Measurements from ENCODE around the gene AP1AR. TPM values are rescaled to one million over a fixed set of nuclear protein-coding genes. Genes with fewer than 3 reads are reported as not detected.

The AP1AR gene
- total and polyA plus RNA-seq, 2 of the 4 experiments (the other 2 are of a cell fraction): 4.0 to 4.7 TPM

DNA sequence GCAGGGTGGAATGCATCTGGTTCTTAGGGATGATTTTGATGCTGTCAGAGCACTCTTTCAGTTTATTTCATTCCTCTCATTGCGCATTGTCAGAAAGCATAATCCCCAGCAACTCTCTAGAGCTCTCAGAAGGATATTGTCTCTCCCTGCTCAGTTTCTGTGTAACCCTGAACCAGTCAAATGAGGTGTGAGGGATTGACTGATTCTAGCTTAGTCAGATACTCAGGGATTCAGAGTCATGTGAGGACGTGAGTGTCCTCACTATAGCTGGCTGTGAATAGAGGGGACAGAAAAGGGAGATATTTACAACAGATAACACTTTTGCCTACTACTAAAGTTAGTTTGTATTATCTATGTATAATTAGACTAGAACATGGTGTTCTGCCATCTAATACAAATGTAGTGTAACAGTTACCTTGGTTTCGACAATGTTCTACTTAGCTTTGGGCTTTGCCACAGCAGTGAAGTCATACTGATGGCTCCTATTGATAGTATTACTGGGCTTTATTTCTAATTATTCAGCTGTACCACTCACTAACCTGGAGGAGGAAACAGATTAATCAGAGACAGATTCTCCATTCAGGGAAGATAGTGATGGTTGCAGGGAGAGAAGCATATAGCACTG is 19.5 kb downstream of the AP1AR start:
- no CpG with 5 or more reads among the region's 3 CpGs for WGBS, 2 experiments (ENCODE audit: extremely low coverage in 2 of 2, insufficient read length in 1 of 2)
- no TSS peak for BruUV-seq (replicated peaks)
- POLR2A ChIA-PET (ENCODE audit: unreplicated experiment): no interaction called here
- in situ Hi-C loops (cut with MboI; ENCODE audit: low sequenced_read_pairs): no loop called here
- H3K36me3 ChIP-seq (ENCODE audit: control insufficient read depth, insufficient read depth, low read length): no peaks in the 10 kb centered on the region
- no peak overlapping the region for H3K56ac ChIP-seq (ENCODE audit: extremely low read depth, insufficient read depth, low read length)
- H3K4me2 ChIP-seq (ENCODE audit: low read depth, low read length): no peak overlapping the region
- no peak overlapping the region for H3K18ac ChIP-seq (ENCODE audit: low read depth, low read length)
- no peaks in the 10 kb centered on the region for H4K20me1 ChIP-seq (ENCODE audit: insufficient read depth, low read length)
- H3K14ac ChIP-seq (replicated peaks; ENCODE audit: low read depth, low read length): no peak overlapping the region
- no peak overlapping the region for H3K9ac ChIP-seq (ENCODE audit: low read depth, low read length)
- peak overlapping the region; percentile 52; the same call in 1 of the 2 replicates for H3K23ac ChIP-seq (ENCODE audit: low read depth, low read length)
- ATAC-seq (ENCODE audit: low read depth) (peak; percentile 24), DNase-seq (no peak)
- H2AK9ac ChIP-seq (replicated peaks; ENCODE audit: low read depth, low read length, poor library complexity): no peak overlapping the region
- H2BK120ac ChIP-seq (ENCODE audit: low read depth, low read length): no peak overlapping the region
- H3K27ac ChIP-seq (ENCODE audit: insufficient read depth, low read length): no peak overlapping the region
- no peak overlapping the region for H4K8ac ChIP-seq (ENCODE audit: low read depth in 2 of 2, low read length in 2 of 2)
- H4K5ac ChIP-seq (ENCODE audit: low read depth, low read length): no peak overlapping the region
- H3K4me3 ChIP-seq (ENCODE audit: insufficient read depth, low read depth, low read length): no peak overlapping the region
- intact Hi-C loops (cut with micrococcal nuclease): no loop called here
- H2BK20ac ChIP-seq (ENCODE audit: low read depth, low read length): no peak overlapping the region
- no peaks in the 10 kb centered on the region for H3K27me3 ChIP-seq (ENCODE audit: control insufficient read depth, insufficient read depth, low read length)
- H3K4ac ChIP-seq (ENCODE audit: low read depth, low read length): no peak overlapping the region
- H2BK5ac ChIP-seq (ENCODE audit: low read depth, low read length, poor library complexity, severe bottlenecking): no peak overlapping the region
- H3K79me1 ChIP-seq (ENCODE audit: low read depth in 1 of 2, low read length in 2 of 2): peaks cover 3 to 7% of the 10 kb centered on the region in 2 experiments; a peak in 1 of 4 replicates
- H2AFZ ChIP-seq (replicated peaks; ENCODE audit: low read length, poor library complexity): no peak overlapping the region
- no peaks in the 10 kb centered on the region for H3K9me3 ChIP-seq (ENCODE audit: control insufficient read depth, insufficient read depth, low read length)
- H2AK5ac ChIP-seq (ENCODE audit: low read depth, low read length): no peak overlapping the region
- no peak for TF ChIP-seq MXI1 (IDR thresholded peaks at IDR 0.05; ENCODE audit: borderline replicate concordance, low read depth, low read length)
- dilution Hi-C loops (cut with HindIII; ENCODE audit: low sequenced_read_pairs, unreplicated experiment): no loop called here
- H3K4me1 ChIP-seq (ENCODE audit: control insufficient read depth, insufficient read depth, low read length): no peaks in the 10 kb centered on the region; the same call in 1 of the 2 replicates
- no peak overlapping the region for H4K91ac ChIP-seq (ENCODE audit: insufficient read depth, low read depth, low read length)
- CTCF ChIA-PET: no interaction called here
- no peak overlapping the region for H2BK15ac ChIP-seq (ENCODE audit: low read depth, low read length)
- no peaks in the 10 kb centered on the region for H3K9me1 ChIP-seq (ENCODE audit: insufficient read depth, low read length)

Data from IMR-90 (cell line).